Activated CD4-positive, CD25-positive, alpha-beta regulatory T cell treated with anti-CD3 and anti-CD28 coated beads, Interleukin-2, amount 50 U/mL, for 24 hours (primary cell): ENCODE measurements around the gene C4BPA.

ENCODE experiments used
- ATAC-seq, 2 donors: fragments of 150-1000 bp; cut with Tn5 transposase; one replicate each; pipeline ENCODE4 v1.10.0; 2021; ENCODE audit warnings: mild to moderate bottlenecking in 1 of 2, moderate library complexity in 1 of 2

The C4BPA gene

GRCh38 chr1:207103892-207104373 is at the start of gene C4BPA:
TSS of gene C4BPA (plus strand) at chr1:207104233. CDS start at chr1:207113026, 8,793 bp downstream.
- ATAC-seq: no peak

- no peak for ATAC-seq
Observed at GRCh38 chr1:207054491-207054890, 49.5 kb upstream of the C4BPA start.

GRCh38 chr1:207055386-207056001 is 48.5 kb upstream of the C4BPA start:
- no peak for ATAC-seq

DNA sequence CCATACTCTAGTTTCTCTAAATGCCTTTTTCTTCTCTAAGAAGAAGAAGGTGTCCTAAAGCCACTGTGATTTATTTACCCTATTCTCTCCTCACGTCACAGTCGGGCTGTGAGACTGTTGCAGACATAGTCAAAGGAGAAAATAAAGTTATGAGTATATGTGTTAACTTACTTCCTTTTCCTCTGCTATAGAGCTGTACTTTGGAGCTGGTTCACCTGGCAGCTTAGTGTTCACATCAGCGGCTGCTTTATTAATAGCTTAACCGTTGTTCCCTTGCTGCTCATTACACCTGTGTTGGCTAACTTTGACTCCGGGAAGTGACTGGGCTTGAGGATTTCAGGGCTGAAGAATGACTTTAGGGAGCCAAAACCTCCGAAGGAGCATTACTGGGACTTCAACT is 47.4 kb upstream of the C4BPA start:
- no peak for ATAC-seq

DNA sequence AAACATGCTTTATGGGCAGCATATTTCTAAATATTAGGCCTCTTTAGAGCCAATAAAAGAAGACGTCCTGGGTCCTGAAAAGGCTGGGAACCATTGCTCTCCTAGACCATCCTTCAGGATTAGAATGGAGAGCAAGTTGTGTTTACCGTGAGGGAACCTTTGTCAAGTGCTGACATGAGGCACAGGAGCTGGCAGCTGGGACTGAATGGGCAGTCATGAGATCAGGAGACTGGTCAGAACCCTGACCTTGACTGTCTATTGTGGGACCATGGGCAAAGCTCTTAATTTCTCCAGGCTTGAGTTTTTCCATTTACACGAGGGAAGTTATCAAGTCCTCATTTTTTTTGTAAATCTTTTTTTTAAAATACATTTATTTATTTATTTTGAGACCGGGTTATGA is 45.8 kb upstream of the C4BPA start:
- no peak for ATAC-seq

DNA sequence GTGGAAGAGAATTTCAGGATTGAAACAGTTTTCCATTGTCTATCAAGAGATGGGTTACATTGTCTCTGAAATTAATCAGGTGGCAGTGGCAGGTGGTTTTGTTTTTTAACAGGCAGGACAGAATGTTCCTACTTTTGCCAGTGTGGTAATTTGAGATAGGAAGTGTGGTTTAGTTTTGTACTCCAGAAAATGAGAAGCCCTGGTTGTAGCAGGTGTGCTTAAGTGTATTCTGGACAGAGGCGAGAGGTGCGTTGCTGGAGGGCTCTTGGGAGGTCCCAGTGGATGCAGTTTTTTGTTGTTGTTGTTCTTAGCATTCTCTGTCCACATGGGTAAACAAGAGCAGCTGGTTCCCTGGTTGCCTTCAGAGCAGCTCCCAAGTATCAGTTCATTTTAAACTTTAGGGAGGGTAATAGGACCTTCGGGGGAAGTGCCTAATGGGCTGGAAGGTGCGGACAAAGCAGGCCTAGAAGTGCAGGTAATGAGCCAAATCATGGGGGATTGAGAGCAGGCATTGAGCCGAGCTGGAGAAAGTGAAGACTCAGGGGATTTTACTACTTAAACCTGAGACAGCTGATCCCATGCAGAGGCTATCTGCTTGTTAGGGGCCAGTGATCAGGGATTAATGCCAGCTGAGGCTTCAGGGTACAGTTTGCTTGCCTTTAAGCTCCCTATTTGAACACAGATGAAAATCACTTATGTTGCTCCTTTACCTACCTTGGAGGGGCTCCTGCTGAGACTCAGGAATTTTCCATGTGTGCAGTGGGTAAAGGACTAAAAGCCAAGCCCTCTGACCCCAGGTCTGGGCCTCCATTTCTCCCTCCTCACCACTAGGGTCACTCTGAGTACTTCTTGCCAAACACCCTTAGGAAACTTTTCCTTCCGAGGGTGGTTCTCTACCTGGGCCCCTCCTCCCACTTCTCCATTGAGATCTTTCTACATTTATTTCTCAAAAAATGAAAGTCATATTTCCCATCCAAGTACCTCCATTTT is 44.9 kb upstream of the C4BPA start:
- ATAC-seq: no peak

GRCh38 chr1:207059881-207060280 is 44.2 kb upstream of the C4BPA start:
- ATAC-seq: no peak

- ATAC-seq: no peak
Observed at GRCh38 chr1:207060596-207060995, 43.4 kb upstream of the C4BPA start.

DNA sequence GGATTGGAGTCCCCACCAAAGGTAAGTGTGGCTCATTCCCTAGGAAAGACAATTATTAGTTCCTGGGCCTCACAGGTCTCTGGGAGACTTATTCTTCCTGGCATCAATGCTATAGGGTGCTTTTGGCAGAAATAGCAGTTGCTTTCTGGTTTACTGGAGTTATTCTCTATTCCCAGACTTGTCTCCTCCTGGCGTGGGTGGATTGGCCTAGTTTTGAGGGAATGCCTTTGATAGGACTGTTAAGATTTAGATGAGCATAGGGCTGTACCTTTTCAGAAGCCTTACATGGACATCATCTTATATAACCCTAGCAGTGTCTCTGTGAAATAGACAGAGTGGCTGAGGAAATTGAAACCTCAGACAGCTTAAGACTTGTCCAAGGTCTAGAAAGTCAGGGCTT is 42.0 kb upstream of the C4BPA start:
- no peak for ATAC-seq

DNA sequence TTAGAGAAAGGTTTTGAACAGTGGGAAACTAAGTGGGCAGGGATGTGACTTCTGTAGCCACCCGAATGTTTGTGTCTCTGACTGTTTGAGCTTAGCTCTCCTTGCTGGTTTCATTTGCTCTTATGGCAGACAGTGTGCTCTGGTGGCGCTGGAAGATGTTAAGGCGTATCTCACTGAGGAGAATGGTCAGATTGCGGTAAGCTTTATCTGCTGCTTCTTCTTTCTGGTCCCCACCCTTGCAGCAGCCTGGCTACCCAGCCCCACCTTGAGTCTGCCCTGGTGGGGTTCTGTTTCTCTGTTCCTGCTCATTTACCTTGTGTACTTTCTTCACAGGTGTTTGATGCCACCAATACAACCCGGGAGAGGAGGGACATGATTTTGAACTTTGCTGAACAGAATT is 41.0 kb upstream of the C4BPA start:
- ATAC-seq: no peak

- no peak for ATAC-seq
Observed at GRCh38 chr1:207064561-207064960, 39.5 kb upstream of the C4BPA start.

- no peak for ATAC-seq
Observed at GRCh38 chr1:207067185-207067584, 36.8 kb upstream of the C4BPA start.

GRCh38 chr1:207067665-207068064 is 36.4 kb upstream of the C4BPA start:
- ATAC-seq: no peak

DNA sequence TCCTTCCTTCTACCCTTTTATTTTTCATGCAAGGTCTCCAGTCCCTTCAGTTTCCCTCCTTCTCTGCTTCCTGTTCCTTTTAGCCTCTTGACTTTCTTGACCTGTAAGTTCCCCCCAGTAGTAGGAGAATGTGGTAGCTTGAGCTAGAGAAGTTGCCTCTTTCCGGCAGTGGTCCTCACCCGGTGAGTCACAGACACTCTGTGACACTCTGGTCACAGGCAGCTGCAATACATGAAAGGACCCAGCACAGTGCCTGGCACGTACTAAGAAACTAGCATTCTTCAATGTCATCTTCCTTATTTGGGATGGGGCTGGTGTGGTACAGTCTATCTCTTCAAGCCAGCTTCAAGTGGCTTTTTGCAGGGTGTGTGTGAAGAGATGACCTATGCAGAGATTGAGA is 35.0 kb upstream of the C4BPA start:
- no peak for ATAC-seq

DNA sequence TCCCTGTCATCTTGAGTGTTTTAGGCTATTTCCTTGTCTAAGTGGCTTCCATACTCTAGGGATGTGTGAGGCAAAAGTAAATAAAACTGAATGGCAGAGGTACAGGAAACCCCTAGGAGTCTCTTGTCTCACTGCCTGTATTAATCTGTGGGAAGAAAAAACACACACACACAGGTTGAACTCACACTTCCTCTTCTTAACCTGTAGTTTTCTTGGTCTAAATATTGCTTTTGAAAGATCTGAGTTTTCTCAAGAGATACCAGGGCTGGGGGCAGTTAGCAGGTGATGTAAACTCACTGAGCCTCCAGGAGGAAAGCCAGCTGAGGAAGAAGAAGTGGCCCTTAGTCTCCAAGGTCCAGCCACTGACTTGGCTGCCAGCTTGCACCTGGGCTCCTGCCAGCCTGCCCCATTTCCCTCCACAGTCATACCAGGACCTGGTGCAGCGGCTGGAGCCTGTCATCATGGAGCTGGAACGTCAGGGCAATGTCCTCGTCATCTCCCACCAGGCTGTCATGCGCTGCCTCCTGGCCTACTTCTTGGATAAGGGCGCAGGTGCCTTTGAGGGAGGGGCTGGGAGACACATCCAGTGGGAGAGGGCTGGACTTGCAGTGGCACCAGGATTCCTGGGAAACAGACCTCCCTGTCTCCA is 34.1 kb upstream of the C4BPA start:
- ATAC-seq: no peak

DNA sequence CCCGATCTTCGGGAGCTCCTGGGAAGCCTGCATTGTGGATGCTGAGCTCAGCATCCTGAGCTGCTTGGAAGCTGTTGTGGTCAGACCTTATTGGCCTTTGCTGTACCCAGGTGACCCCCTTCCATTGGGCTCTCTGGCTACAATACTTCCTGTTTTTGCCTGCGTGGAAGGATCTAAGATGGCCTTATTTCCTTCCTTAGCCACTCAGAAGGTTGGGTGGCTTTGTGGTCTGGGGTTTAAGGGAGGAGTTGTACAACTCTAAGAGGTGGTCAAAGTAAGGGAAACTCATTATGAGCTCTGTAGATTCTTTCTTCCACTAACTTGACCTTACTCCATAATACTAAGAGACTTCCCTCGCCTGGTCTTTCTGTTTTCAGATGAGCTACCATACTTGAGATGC is 33.2 kb upstream of the C4BPA start:
- peak in 1 of 2 donors; percentile 13 for ATAC-seq

- ATAC-seq: no peak
Observed at GRCh38 chr1:207071426-207071825, 32.6 kb upstream of the C4BPA start.

GRCh38 chr1:207072233-207072632 is 31.8 kb upstream of the C4BPA start:
- ATAC-seq: no peak

DNA sequence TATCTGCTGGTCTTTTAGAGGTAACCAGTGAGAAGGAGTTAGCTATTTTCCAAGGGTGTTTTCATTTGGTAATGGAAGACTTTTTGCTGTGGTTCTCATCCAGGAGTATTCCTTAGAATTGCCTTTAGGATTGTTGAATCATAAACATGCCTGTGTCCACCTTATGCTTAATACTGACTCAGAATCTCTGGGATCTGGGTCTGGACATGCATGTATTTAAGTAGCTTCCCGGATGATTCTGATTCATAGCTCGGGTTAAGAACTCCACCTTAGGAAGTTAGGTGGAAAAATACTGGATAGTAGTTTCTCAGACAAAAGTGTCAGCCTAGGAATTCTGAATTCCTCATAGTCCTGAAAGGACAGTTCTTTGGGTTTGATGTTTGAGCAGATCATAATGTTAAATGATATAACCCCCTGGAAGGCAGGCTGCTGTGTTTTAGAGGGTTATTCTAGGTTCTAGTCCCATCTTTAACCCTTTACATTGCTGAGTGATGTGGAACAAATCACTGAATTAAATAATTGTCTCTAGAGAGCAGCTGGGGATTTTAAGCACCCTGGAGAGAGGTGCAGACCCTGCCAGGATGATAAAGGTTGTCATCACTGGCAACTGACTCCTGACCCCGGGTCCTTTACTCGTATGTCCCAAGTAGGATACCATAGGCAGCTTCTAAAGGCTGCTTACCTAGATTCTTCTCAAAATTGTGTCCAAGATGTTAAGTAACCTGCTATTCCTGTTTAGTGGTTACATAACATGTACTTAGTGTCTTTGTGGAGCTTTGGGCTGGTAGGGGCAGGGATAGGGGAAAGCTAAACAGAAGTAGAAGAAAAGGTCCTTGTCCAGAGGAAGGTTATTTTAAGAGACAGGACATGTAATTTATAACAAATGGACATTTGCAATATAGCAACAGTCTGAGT is 29.9 kb upstream of the C4BPA start:
- ATAC-seq: no peak

DNA sequence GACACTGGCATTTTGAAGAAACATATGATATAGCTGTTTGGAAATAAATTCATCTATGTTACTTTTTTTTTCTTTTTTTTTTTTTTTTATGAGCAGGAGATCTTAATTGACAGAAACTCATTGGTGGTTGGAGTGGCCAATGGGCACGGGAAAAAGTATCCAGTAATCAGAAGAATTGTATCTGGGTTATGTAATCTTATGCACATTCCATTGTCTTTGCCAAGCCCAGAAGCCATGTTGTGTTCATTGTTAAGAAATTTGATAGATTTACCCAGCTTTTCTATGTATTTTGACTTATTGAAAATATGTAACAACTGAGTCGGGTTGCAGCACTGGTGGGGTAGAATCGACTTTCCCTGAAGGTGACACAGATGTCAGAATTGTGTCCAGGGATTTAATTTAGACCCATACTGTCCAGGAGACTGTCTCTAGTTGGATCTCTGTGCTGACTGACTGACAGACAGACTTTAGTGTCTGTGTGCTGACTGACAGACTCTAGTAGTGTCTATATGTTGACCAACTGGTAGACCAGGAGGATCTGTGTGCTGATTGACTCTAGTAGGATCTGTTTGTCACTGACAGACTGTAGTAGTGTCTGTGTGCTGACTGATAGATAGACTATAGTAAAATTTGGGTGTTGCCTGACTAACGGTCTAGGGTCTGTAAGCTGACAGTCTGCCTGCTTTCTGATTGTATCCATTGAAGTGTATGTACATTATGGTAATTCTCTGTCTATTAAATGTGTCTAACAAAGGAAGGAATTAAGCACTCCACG is 27.7 kb upstream of the C4BPA start:
- ATAC-seq: no peak

DNA sequence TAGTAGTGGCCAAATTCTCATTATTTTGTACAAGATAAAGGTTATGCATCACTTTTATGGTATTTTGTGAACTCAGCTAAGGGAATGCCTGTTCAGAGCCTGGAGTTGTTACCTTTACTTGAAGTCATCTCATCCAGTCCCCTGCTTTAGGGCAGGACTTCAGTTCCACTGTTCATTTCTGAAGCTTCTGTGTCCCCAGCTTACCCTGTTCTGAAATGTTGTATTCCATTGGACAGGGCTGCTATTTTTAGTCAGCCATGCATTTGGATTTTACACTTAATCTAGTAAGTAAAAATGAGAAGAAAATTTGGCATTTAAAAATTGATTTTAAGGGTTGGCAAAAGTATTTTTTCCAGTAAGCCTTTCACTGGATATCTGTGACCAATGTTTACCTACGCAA is 27.0 kb upstream of the C4BPA start:
- ATAC-seq: no peak
